HCT116 (cell line): Measurements from ENCODE around the gene PRPF39.

Experiments used
- EZH2 ChIP-seq: fragments of 200-600 bp; sonication (generic); IDR thresholded peaks from 2 replicates; pipeline ENCODE4 v1.6.1; 2017; ENCODE audit warnings: antibody characterized with exemption, mixed run types
- EZH2phosphoT487 ChIP-seq: fragments of 200-600 bp; IDR thresholded peaks from 2 replicates; pipeline ENCODE4 v1.6.1; 2018; ENCODE audit warnings: antibody characterized with exemption, borderline replicate concordance
- JUND ChIP-seq: IDR thresholded peaks from 2 replicates; pipeline ENCODE4 v1.6.1; 2012
- POLR2A ChIP-seq: IDR thresholded peaks from 2 replicates; pipeline ENCODE4 v1.7.0; 2011; ENCODE audit warnings: borderline replicate concordance; ENCODE audit not compliant: insufficient read depth, insufficient read length; ENCODE audit errors: extremely low read depth
- RAD21 ChIP-seq: IDR thresholded peaks from 2 replicates; pipeline ENCODE4 v1.6.1; 2012; ENCODE audit warnings: low read depth, mild to moderate bottlenecking
- SIN3A ChIP-seq: IDR thresholded peaks from 2 replicates; pipeline ENCODE4 v1.6.1; 2012; ENCODE audit warnings: low read depth
- ZNF274 ChIP-seq: fragments of 200-500 bp; sonication (Bioruptor generic); IDR thresholded peaks from 2 replicates; pipeline ENCODE4 v1.6.1; 2014; ENCODE audit warnings: mild to moderate bottlenecking, low read depth, low read length, inconsistent platforms
- TF ChIP-seq, protein P1 (sequence below), 3 experiments: fragments of 200-600 bp in 1 of 3; sonication (generic) in 1 of 3; IDR thresholded peaks in 2 of 3; conservative IDR thresholded peaks in 1 of 3; 2 replicates each; pipeline ENCODE4 v1.5.1; 2012 to 2017; ENCODE audit warnings: low read depth in 2 of 3, low read length in 2 of 3, antibody characterized with exemption in 1 of 3, borderline replicate concordance in 1 of 3, control low read depth in 1 of 3, mild to moderate bottlenecking in 1 of 3, mixed read lengths in 1 of 3, mixed run types in 1 of 3, moderate library complexity in 1 of 3; ENCODE audit not compliant: insufficient read depth in 1 of 3
- TF ChIP-seq, protein P2 (sequence below): IDR thresholded peaks from 2 replicates; pipeline ENCODE4 v1.6.1; 2012
- TF ChIP-seq, protein P3 (sequence below): IDR thresholded peaks from 2 replicates; pipeline ENCODE4 v1.6.1; 2012; ENCODE audit warnings: low read depth

DNA sequence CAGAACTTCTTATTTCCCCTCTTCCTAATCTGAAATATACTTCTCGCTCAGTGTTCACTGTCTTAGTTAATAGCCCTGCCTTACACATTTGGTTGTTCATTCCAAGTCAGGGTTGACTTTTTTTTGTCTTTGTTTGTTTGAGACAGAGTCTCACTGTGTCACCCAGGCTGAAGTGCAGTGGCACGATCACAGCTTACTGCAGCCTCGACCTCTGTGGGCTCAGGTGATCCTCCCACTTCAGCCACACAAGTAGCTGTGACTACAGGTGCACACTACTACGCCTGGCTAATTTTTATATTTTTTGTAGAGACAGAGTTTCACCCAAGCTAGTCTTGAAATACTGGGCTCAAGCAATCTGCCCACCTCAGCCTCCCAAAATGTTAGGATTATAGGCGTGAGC, 42.3 kb upstream of the PRPF39 start:
- TF ChIP-seq, protein P1, sequence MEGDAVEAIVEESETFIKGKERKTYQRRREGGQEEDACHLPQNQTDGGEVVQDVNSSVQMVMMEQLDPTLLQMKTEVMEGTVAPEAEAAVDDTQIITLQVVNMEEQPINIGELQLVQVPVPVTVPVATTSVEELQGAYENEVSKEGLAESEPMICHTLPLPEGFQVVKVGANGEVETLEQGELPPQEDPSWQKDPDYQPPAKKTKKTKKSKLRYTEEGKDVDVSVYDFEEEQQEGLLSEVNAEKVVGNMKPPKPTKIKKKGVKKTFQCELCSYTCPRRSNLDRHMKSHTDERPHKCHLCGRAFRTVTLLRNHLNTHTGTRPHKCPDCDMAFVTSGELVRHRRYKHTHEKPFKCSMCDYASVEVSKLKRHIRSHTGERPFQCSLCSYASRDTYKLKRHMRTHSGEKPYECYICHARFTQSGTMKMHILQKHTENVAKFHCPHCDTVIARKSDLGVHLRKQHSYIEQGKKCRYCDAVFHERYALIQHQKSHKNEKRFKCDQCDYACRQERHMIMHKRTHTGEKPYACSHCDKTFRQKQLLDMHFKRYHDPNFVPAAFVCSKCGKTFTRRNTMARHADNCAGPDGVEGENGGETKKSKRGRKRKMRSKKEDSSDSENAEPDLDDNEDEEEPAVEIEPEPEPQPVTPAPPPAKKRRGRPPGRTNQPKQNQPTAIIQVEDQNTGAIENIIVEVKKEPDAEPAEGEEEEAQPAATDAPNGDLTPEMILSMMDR (IDR thresholded peaks at IDR 0.05 in 2 of 3, conservative IDR thresholded peaks at IDR 0.05 in 1 of 3; ENCODE audit: borderline replicate concordance in 1 of 3, insufficient read depth in 1 of 3, low read depth in 2 of 3, low read length in 2 of 3): no peak
- no peak for TF ChIP-seq EZH2phosphoT487
- no peak for TF ChIP-seq EZH2
- TF ChIP-seq POLR2A: no peak
- no peak for TF ChIP-seq SIN3A
- TF ChIP-seq, protein P2, sequence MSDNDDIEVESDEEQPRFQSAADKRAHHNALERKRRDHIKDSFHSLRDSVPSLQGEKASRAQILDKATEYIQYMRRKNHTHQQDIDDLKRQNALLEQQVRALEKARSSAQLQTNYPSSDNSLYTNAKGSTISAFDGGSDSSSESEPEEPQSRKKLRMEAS: no peak
- no peak for TF ChIP-seq RAD21
- TF ChIP-seq JUND: no peak
- TF ChIP-seq, protein P3, sequence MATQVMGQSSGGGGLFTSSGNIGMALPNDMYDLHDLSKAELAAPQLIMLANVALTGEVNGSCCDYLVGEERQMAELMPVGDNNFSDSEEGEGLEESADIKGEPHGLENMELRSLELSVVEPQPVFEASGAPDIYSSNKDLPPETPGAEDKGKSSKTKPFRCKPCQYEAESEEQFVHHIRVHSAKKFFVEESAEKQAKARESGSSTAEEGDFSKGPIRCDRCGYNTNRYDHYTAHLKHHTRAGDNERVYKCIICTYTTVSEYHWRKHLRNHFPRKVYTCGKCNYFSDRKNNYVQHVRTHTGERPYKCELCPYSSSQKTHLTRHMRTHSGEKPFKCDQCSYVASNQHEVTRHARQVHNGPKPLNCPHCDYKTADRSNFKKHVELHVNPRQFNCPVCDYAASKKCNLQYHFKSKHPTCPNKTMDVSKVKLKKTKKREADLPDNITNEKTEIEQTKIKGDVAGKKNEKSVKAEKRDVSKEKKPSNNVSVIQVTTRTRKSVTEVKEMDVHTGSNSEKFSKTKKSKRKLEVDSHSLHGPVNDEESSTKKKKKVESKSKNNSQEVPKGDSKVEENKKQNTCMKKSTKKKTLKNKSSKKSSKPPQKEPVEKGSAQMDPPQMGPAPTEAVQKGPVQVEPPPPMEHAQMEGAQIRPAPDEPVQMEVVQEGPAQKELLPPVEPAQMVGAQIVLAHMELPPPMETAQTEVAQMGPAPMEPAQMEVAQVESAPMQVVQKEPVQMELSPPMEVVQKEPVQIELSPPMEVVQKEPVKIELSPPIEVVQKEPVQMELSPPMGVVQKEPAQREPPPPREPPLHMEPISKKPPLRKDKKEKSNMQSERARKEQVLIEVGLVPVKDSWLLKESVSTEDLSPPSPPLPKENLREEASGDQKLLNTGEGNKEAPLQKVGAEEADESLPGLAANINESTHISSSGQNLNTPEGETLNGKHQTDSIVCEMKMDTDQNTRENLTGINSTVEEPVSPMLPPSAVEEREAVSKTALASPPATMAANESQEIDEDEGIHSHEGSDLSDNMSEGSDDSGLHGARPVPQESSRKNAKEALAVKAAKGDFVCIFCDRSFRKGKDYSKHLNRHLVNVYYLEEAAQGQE: no peak
- no peak for TF ChIP-seq ZNF274
